NCI-H345 treated with DMSO at 0.1 percent for 48 hours (cell line): ENCODE measurements around the gene FANCI.

Experiments
- DNase-seq: peaks from one replicate; lab custom pipeline; 2025; ENCODE audit not compliant: unreplicated experiment; lab: John Stamatoyannopoulos, UW

Gene FANCI

GRCh38 chr15:89330881-89331595 is 87.3 kb downstream of the FANCI start:
- no peak for DNase-seq

DNA sequence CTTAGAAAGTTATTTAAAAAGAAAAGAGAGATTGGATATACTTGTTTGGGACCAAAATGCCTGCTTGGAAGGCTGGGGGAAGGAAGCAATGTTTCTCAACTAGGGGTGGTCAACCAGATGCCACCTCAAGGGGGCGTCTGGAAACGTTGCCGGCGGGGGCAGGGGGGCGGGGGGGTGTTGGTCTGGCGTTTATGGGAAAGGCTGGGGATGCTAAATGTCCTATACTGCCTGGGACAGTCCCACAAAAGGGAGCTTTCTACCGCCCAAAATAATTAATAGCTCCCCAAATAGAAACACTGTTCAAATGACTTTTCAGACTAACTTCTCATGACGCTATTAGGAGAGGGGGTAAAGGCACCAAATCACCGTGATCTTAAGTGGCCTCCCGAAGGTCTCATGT is 88.7 kb downstream of the FANCI start:
- DNase-seq = no peak

DNA sequence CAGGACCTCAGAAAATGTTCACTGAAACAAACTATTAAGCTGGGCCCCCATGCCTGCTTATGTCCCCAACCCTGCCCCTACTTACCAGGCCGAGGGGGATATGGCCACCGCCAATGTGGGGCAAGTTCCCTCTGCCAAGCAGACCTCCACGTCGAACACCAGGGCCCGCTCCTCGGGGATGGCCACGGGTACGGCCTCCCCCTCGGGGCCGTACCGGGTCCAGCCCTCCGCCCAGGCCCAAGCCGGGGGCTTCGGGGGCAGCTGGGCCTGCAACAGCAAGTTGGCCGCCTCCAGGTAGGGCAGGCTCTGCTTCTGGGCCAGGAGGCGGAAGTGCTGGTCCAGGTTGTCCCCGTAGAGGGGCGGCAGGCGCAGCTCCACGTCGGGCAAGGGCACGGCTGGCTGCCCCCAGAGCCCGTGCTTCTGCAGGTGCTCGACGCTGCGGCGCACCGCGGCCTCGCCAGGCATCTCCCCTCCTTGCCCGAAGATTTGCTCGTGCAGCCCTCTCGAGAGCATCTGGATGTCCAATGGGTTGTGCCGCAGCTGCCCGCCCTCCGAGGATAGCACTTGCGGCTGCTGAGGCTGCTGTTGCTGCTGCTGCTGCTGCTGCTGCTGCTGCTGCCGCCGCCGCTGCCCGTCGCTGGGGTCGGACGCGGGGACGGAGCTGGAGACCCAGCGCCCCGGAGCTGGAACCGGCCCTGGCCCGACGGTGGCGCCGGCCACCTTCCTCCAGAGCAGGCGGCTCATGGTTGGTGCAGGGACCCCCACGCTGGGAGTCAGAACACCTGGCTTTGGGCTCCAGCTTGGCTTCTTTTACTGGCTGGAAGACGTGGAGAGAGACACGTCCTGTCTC is 89.5 kb downstream of the FANCI start:
- no peak for DNase-seq

- no peak for DNase-seq
These were observed 90.3 kb downstream of the FANCI start for GRCh38 chr15:89333959-89334509.

DNA sequence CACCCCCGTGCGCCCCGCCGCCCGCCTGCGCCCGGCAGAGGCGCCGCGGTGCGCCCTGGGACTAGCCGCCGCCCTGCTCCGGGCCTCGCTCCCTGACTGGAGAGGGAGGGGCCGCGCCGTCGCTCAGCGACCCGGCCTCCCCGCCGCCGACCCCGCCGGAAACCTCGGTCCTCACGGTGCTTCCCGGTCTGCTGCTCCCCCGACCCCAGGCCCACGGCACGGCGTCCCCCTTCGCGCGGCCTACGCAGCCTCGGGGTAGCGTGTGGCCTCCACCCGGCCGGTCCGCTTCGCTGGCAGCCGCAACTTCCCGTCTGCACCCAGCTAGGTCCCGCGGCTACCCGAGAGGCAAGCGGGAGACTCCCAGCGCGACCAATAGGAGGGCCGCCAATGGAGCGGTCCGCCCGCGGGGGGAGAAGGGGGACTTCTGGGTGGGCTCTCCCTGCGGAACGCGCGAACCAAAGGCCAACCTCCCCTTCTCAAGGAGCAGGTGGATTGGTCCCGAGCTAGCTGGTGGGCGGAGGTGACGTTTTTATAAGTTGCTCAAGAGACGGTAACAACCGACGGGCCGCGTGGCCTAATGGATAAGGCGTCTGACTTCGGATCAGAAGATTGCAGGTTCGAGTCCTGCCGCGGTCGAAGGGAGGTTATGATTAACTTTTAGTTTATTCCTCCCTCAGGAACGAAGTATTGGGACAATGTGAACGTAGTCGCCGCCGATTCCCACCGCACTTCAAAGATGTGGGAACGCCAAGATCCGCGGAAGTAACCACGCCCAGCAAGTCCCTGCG is 90.9 kb downstream of the FANCI start, which contains the start of gene POLG:
Gene POLG (minus strand): TSS at position 315 of the 788 bp plus-strand sequence. CDS start 1,070 bp downstream, outside the sequence.
- peak; percentile 86 for DNase-seq

DNA sequence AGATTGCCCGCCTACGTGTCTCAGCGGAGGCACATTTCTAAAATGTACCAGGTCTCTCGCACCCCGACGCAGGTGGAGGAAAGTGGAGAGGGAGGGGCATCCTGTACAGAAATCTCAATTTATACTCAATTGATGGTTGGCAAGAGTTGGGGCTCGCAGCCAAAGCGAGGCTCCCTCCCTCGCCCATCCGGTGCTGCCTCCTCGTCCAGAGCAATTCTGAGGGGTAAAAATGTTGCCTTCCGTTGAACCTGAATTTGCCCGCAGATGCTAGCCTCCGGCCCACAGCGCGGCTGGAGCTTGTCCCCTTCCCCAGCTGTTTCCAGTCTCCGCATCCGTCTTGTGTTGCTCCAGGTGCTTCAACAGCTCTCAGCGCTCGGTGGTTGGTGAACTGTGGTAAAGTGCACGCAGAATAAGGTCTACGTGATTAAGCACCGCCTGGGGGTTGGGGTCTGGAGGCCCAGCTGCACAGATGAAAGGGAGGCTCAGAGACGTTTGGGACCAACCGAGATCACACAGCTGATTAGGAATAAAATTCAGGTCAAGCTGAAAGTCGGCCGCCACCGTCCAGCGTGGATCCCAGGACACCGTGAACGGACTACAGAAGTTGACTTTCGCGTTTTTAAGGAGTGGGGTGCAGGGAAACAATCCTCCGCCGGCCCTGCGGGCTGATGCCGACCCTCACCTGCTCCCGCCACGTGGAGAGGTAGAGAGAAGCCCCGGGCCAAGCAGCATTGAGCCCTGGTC is 91.7 kb downstream of the FANCI start:
- peak; percentile 20 for DNase-seq

DNA sequence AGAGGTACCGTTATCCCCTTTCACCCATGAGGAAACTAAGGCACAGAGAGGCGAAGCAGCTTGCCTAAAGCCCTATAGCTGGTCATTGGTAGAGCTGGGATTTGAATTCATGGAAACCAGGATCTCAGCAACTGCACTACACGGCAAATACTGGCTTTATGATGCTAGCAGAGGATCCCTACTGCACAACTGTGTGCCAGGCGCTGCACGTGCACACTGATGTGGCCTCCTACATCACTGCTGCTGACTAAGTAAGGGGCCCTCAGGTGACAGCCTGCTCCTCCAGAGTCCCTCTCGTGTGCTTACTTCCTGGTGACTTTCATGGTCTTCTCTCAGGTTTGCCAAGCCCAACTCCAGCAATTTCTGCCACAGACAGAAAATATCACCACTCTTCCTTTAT is 94.3 kb downstream of the FANCI start:
- no peak for DNase-seq

- DNase-seq = no peak
These were observed 96.8 kb downstream of the FANCI start for GRCh38 chr15:89340573-89340972.

DNA sequence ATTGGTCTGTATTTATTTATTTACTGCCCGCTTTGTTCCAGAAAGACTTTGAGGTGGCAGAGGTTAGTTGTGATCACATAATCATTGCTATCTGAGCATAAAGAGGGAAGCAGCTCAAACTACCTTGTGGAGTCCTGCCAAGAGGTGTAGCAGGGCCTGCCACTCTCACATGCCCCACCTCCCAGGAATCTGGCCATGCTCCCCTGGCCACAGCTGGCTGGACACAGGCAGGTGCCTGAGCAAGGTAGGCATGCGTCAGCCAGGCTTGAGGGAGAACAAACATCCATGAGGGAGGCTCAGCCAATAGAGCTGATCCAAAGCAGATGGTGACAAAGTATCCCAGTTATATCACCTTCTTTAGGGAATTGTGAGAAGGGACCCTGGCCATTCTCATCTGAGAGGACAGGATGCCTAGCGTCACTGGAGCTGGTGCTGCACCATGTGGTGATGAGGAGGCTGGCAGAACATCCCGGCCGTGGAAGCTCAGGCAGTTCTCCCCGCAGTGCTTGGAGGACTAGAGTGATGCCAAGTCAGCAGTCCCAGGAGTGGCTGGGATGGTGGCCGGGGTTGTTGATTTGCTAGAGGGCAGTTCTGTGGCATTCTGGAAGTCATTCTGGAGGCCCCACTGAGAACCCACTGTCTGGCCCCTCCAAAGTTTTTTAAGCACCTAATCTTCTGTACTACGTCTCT is 97.7 kb downstream of the FANCI start:
- DNase-seq = no peak

GRCh38 chr15:89342840-89343239 is 99.1 kb downstream of the FANCI start:
- no peak for DNase-seq

- DNase-seq = no peak
These were observed 101.5 kb downstream of the FANCI start for GRCh38 chr15:89345248-89345647.

- no peak for DNase-seq
These were observed 102.9 kb downstream of the FANCI start for GRCh38 chr15:89346516-89347231.

DNA sequence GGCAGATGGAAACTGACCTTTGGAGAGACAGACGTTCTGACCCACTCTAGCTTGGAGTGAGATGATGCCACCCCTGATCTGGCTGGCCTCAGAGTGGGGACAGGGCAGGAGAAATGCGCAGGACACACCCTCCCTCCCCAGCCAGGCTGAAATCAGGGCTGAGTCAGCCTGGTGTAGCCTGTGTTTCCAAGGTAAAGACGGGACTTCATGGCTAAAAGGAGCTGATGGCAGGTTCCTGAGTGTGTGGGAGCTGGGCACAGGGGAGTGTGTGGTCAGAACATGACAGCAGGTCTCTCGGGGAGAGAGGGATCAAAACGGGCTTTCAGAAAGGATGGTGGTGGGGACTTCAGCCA is 105.4 kb downstream of the FANCI start:
- DNase-seq = no peak

DNA sequence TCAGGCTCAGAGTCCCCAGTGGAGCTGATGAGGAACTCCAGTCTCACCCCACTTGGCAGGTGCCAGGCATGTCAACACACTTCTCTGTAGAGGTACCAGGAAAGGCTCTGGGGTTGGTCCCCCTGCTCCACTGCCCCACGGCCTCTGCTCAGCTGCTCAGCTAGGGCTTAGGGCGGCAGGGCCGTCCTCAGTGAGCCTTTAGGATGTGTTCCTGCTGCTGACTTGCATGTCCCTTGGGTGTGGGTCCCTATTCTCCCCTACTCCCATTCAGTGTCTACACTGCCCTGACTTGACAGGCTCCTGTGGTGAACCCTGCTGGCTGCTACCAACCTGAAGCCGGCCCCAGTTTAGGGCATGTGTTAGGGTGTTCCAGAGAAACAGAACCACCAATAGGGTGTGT is 108.7 kb downstream of the FANCI start:
- DNase-seq = no peak

GRCh38 chr15:89353991-89354390 is 110.2 kb downstream of the FANCI start:
- DNase-seq = no peak

DNA sequence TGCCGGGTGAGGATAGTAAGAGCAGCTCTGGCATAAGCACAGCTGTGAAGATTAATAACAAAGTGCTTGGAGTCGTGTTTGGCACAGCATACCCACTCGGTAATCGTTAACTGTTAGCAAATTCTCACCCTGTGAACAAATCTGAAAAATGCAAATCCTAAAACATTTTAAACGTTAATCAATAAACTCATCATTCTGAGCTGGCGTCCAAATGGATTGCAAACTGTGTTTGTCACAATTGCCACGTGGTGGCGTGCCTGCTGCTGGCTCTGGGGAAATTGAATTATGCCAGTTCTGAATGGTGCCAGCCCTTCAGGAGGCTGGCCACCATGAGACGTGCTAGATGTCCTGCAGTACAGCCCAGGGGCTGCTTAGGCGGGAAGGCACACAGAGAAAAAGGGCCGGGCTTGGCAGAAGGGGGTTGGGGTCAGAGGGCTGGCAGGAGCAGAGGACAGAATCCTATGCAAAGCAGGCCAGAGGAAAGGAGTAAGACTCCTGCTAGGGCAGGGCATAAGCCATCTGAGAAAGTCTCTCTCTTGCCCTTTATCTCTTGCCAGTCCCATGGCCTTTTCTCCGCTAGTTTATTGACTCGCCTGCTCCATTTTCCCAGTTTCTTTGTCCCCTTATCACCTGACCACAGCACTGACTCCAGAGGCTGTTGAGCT is 113.0 kb downstream of the FANCI start:
- no peak for DNase-seq

GRCh38 chr15:89358435-89358754 is 114.6 kb downstream of the FANCI start:
- DNase-seq = no peak

DNA sequence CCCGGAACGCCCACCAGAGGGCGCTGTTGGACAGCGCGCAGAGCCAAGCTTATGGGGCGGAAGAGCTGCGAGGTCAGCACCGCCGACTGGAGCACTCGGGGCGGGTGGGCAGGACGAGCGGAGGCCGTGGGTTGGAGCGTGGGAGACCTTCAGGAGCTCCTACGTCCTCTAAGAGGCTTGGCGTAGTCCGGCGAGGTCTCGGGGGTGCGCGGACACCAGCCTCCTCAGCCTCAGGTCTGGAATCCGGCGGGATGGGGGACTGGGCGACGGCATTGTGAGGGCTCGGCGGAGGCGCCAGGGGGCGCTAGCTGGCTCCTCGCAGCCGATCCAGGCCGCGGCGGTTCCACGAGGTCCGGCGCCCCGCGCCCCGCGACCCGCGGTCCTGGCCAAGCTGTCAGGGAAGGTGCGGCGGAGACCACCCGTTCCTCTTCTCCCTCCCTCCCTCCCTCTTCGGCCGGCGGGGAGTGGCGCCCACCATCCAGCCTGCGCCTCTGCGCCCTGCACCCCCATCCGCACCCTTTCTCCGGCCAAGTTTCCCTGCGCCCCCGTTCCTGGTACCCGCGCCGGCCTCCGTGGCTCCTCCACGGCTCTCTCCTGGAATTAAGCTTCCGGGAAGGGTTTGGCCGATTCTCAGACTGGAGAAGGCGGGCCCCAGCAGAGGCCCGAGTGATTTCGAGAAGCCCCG is 115.1 kb downstream of the FANCI start:
- peak; percentile 70 for DNase-seq
